ENCODE data around the gene DOCK2.

DOCK2 gene

DNA sequence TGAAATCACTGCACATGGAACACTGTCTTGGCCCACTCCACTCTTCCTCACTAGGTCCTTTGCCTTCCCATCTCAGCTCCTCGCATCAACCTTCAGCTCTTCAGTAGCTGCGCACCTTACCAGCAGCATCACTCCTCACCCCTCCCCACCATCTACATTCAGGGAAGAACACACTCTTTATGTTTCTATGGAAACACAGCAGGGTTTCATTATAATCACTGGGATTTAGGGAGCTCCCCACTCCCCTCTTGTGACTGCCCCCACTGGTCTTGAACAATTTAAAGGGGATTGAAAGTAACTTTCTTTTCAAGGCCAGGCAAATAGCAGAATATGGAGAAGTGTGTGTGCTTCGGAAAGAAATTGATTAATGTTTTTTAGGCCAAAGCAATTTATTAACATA is 232.0 kb downstream of the DOCK2 start:
- Histone ChIP-seq H3K27ac (no peak overlapping the region), H3K4me3 (ENCODE audit: low read depth in 1 of 2, low read length in 1 of 2) (no peak overlapping the region), H3K4me1 (ENCODE audit: control insufficient read depth in 1 of 2, insufficient read depth in 1 of 2, low read depth in 1 of 2, low read length in 1 of 2) (peaks cover 17 to 27% of the 10 kb centered on the region in 2 experiments), H3K9me3 (no peaks in the 10 kb centered on the region), H3K27me3 (no peaks in the 10 kb centered on the region), H3K36me3 (peaks cover 44% of the 10 kb centered on the region)
- TF ChIP-seq, protein P1, sequence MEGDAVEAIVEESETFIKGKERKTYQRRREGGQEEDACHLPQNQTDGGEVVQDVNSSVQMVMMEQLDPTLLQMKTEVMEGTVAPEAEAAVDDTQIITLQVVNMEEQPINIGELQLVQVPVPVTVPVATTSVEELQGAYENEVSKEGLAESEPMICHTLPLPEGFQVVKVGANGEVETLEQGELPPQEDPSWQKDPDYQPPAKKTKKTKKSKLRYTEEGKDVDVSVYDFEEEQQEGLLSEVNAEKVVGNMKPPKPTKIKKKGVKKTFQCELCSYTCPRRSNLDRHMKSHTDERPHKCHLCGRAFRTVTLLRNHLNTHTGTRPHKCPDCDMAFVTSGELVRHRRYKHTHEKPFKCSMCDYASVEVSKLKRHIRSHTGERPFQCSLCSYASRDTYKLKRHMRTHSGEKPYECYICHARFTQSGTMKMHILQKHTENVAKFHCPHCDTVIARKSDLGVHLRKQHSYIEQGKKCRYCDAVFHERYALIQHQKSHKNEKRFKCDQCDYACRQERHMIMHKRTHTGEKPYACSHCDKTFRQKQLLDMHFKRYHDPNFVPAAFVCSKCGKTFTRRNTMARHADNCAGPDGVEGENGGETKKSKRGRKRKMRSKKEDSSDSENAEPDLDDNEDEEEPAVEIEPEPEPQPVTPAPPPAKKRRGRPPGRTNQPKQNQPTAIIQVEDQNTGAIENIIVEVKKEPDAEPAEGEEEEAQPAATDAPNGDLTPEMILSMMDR (IDR thresholded peaks at IDR 0.05): no peak

DNA sequence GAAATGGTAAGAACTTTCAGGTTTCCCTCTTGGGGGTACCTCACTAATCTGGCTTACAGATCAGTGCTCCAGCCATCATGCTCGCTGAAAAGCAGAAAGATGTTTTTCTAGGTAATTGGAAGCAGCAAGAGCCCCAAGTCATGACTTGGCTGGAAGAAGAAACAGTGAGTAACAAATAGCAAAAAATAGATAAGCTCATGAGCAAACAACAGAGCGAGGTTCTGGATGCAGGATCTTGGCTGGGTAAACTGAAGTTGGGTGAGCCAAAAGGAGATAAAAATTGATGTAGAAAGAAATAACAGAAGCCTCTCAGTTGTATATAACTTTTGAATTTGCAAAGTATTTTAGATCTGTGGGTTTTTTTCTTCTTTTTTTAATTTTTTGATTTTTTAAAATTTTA is 233.1 kb downstream of the DOCK2 start:
- Histone ChIP-seq H3K36me3 (peaks cover 34% of the 10 kb centered on the region), H3K9me3 (no peaks in the 10 kb centered on the region), H3K27ac (no peak overlapping the region), H3K4me3 (ENCODE audit: low read depth in 1 of 2, low read length in 1 of 2) (no peak overlapping the region), H3K4me1 (ENCODE audit: control insufficient read depth in 1 of 2, insufficient read depth in 1 of 2, low read depth in 1 of 2, low read length in 1 of 2) (peaks cover 29 to 39% of the 10 kb centered on the region in 2 experiments), H3K27me3 (no peaks in the 10 kb centered on the region)
- TF ChIP-seq, protein P1 (IDR thresholded peaks at IDR 0.05): no peak

DNA sequence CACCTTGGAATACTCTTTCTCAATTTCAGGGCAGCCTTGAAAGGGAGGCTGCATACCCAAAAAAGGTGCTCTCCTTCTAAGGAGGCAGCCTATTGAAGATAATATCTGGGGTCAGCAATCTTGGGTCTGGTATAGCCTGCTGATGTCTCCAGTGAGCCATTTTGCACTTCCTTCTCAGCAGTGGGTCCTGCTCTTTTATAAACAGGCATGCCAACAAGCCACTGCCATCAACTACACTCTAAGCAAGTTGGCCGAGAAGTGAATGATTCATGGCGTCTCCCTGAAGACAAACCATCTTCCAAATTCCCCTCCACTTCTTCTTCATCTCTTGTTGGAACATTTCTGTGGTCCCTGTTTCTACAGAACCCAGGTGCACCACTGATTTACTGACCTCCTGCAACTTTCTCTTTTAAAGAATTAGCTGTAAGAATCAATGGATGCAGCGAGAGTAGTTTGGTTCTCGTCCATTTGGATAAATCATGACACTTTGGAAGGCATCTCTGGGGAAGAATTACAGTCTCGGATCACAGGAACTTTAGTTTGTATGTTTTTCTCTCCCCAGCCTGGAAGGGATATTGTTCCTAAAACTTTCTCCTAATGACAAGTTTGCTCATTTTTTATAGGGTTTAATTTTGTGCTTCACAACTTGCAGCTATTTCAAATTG is 234.9 kb downstream of the DOCK2 start:
- H3K9me3 ChIP-seq: no peaks in the 10 kb centered on the region
- TF ChIP-seq, protein P1 (IDR thresholded peaks at IDR 0.05): no peak
- H3K4me3 ChIP-seq (ENCODE audit: low read depth in 1 of 2, low read length in 1 of 2): no peak overlapping the region
- H3K4me1 ChIP-seq (ENCODE audit: control insufficient read depth in 1 of 2, insufficient read depth in 1 of 2, low read depth in 1 of 2, low read length in 1 of 2): peaks cover 46 to 56% of the 10 kb centered on the region in 2 experiments
- H3K27me3 ChIP-seq: no peaks in the 10 kb centered on the region
- peaks cover 34% of the 10 kb centered on the region for H3K36me3 ChIP-seq
- peak overlapping the region; percentile 91 for H3K27ac ChIP-seq

DNA sequence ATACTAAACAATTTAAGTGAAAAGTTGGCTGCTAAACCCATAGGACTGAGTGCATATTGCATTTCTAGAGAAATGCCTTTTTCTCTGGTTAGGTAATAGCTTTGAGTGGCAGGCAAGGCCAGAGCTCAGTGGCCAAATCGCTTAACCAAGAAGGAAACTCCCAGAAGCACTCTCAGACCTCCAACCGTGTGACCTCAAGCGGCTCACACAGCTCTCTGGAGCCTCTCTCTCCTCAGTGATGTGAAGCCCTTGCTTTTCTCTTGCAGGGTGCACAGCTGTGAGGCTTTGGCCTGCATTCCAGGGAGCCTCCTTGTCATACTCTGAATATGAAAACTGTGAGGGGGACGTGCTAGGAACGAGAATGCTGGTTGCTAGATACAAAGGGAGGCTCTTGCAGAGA is 236.6 kb downstream of the DOCK2 start:
- TF ChIP-seq, protein P1 (IDR thresholded peaks at IDR 0.05): no peak
- peak overlapping the region; percentile 91 for H3K27ac ChIP-seq

DNA sequence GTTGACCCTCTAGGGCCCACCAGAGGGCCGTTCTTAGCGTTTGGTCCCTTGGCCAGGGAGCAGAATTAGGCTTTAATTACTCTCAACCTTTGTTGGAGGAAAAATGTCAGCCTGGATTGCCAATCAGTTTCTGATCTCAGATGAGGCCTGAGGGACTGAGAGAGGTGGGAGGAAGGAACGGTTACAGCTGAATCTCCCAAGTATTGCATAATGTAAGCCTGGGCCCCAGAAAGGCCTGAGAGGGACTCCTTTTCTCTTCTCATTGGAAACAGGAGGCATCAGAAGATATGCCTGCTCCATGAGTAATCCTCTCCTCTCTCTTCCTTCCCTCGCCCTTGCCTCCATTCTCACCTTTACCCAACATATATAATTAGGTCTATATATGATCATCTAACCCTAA is 237.5 kb downstream of the DOCK2 start:
- H3K4me1 ChIP-seq (ENCODE audit: control insufficient read depth in 1 of 2, insufficient read depth in 1 of 2, low read depth in 1 of 2, low read length in 1 of 2): peaks cover 62 to 83% of the 10 kb centered on the region in 2 experiments
- no peaks in the 10 kb centered on the region for H3K27me3 ChIP-seq
- TF ChIP-seq, protein P1 (IDR thresholded peaks at IDR 0.05): no peak
- H3K27ac ChIP-seq: peak overlapping the region; percentile 91
- peak overlapping the region; percentile 45 to 47 for H3K4me3 ChIP-seq (ENCODE audit: low read depth in 1 of 2, low read length in 1 of 2)
- H3K36me3 ChIP-seq: peaks cover 13% of the 10 kb centered on the region
- H3K9me3 ChIP-seq: no peaks in the 10 kb centered on the region

More for the DNA sequence above, 236.6 kb downstream of the DOCK2 start:
- H3K9me3 ChIP-seq: no peaks in the 10 kb centered on the region
- H3K4me3 ChIP-seq (ENCODE audit: low read depth in 1 of 2, low read length in 1 of 2): peak overlapping the region in 1 of 2 experiments; percentile 47
- H3K36me3 ChIP-seq: peaks cover 23% of the 10 kb centered on the region
- H3K27me3 ChIP-seq: no peaks in the 10 kb centered on the region
- H3K4me1 ChIP-seq (ENCODE audit: control insufficient read depth in 1 of 2, insufficient read depth in 1 of 2, low read depth in 1 of 2, low read length in 1 of 2): peaks cover 54 to 73% of the 10 kb centered on the region in 2 experiments
